ENCODE data around the gene CD320.
"Not testable (repeated sequence)": the region's sequence is repeated elsewhere in the genome, so short reads cannot be mapped to it uniquely, and the experiment has no call there.

The CD320 gene

DNA sequence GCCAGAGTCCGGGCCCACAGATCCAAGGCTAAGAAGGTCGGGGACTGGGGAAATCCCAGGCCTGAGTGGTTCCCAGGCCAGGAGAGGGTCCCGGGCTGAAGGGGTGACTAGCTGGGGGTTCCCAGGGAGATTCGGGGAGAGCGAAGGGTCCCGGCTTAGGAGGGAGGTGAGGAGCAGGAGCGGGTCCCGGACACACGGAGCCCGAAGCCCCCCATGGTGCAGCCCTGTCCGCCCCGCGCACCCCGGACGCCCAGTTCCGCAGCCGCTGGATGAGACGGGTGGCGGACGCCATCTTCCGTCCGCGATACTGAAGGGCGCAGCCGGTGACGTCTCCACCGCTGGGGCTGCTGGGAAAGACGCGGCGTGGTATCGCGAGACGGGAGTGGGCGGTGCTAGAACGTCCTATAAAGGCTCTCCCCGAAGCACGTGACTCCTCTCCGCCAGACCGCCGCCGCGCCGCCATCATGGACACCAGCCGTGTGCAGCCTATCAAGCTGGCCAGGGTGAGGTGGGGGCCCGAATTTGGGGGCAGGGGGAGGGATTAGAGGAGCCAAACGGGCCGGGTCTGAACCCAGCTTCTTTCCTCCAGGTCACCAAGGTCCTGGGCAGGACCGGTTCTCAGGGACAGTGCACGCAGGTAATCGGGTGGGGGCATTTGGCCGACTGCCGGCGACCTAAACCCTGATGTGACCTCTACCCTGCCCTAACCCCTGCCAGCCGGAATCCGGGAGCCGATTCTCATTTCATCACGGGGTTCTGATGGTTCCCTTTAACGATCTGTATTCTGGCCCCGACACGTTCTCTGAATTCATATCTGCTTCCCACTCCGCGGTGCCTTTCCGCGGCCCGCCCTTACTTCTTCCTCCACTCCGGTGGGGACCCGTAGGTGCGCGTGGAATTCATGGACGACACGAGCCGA, 13.2 kb upstream of the CD320 start, which contains the start of the genes NDUFA7 and RPS28:
Gene NDUFA7, minus strand, starts transcription at position 309 of the 919 bp plus-strand sequence. Its CDS starts 17 bp downstream, at position 292.
Gene RPS28, plus strand, starts transcription at position 430 of the 919 bp plus-strand sequence. Its CDS starts 35 bp downstream, at position 465.
- no peaks in the 10 kb centered on the region for H3K9me2 ChIP-seq (replicated peaks; ENCODE audit: insufficient read depth, low read length)
- H3K9ac ChIP-seq (ENCODE audit: low read length): peak within 1 kb of the TSS; percentile 92
- H3K27me3 ChIP-seq (ENCODE audit: low read length): no peaks in the 10 kb centered on the region
- peak within 1 kb of the TSS; percentile 89 for H3K4me2 ChIP-seq (ENCODE audit: low read depth, low read length, poor library complexity, severe bottlenecking)
- peaks cover 14% of the 10 kb centered on the region; the same call in 1 of the 2 replicates for H3K36me3 ChIP-seq (ENCODE audit: low read length)
- H2AFZ ChIP-seq (ENCODE audit: low read depth, low read length, severe bottlenecking): peak within 1 kb of the TSS; percentile 33
- H3F3A ChIP-seq (ENCODE audit: insufficient read depth): peaks cover 21% of the 10 kb centered on the region
- TF ChIP-seq EZH2phosphoT487 (conservative IDR thresholded peaks at IDR 0.05; ENCODE audit: low read length) (no peak), CTCF (IDR thresholded peaks at IDR 0.05; ENCODE audit: insufficient read depth, low read length, poor library complexity, severe bottlenecking) (no peak)
- H3K27ac ChIP-seq (ENCODE audit: low read depth, low read length): peak within 1 kb of the TSS; percentile 52
- H4K20me1 ChIP-seq (ENCODE audit: low read depth, low read length): peaks cover 9% of the 10 kb centered on the region; the same call in 1 of the 2 replicates
- H3K4me3 ChIP-seq (ENCODE audit: insufficient read depth, low read length, poor library complexity, severe bottlenecking): peak within 1 kb of the TSS; percentile 95
- no peaks in the 10 kb centered on the region for H3K9me3 ChIP-seq (ENCODE audit: insufficient read depth, low read length)
- H3K79me2 ChIP-seq (ENCODE audit: insufficient read depth, low read length): peaks cover 34% of the 10 kb centered on the region

DNA sequence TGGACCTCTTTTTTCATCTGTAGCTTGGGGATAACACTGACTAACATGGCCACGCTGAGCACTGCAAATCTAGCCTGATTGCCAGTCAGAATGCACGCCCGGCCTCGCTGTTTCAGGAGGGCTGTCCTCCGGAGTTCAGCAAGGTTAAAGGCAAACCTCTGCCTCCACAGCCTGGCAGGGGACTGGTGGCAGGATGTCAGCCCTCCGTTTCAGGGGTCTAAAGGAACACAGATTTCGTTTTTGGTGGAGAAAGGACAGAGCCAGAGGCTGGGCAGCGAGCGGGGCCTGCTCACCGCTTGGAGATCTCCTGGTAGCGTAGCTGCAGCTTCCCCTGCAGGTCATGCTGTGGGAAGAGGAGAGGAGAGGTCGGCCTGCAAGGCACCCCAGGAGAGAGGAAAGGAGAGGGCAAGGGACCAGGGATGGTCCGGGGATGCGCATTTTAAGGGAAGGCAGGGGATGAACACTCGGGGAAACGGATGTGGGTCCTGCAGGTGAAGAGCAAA, 12.5 kb upstream of the CD320 start:
- Histone ChIP-seq H3K9me3 (ENCODE audit: insufficient read depth, low read length) (no peaks in the 10 kb centered on the region), H4K20me1 (ENCODE audit: low read depth, low read length) (peaks cover 9% of the 10 kb centered on the region; the same call in 1 of the 2 replicates), H3K79me2 (ENCODE audit: insufficient read depth, low read length) (peaks cover 34% of the 10 kb centered on the region), H3K9ac (ENCODE audit: low read length) (peak overlapping the region; percentile 92), H2AFZ (ENCODE audit: low read depth, low read length, severe bottlenecking) (peak overlapping the region; percentile 33), H3K4me2 (ENCODE audit: low read depth, low read length, poor library complexity, severe bottlenecking) (peak overlapping the region; percentile 89), H3K27ac (ENCODE audit: low read depth, low read length) (peak overlapping the region; percentile 52), H3K4me3 (ENCODE audit: insufficient read depth, low read length, poor library complexity, severe bottlenecking) (peak overlapping the region; percentile 95), H3K36me3 (ENCODE audit: low read length) (peaks cover 14% of the 10 kb centered on the region; the same call in 1 of the 2 replicates), H3K9me2 (replicated peaks; ENCODE audit: insufficient read depth, low read length) (no peaks in the 10 kb centered on the region), H3K27me3 (ENCODE audit: low read length) (no peaks in the 10 kb centered on the region), H3F3A (ENCODE audit: insufficient read depth) (peaks cover 21% of the 10 kb centered on the region)
- TF ChIP-seq CTCF (IDR thresholded peaks at IDR 0.05; ENCODE audit: insufficient read depth, low read length, poor library complexity, severe bottlenecking) (no peak), EZH2phosphoT487 (conservative IDR thresholded peaks at IDR 0.05; ENCODE audit: low read length) (no peak)

GRCh38 chr19:8319807-8320520, 11.8 kb upstream of the CD320 start:
- Histone ChIP-seq H3K27ac (ENCODE audit: low read depth, low read length) (peak overlapping the region; percentile 52), H3K79me2 (ENCODE audit: insufficient read depth, low read length) (peaks cover 34% of the 10 kb centered on the region)

GRCh38 chr19:8318835-8319234, 10.7 kb upstream of the CD320 start:
- H3K4me3 ChIP-seq (ENCODE audit: insufficient read depth, low read length, poor library complexity, severe bottlenecking); H2AFZ ChIP-seq (ENCODE audit: low read depth, low read length, severe bottlenecking); H3K27ac ChIP-seq (ENCODE audit: low read depth, low read length); H4K20me1 ChIP-seq (ENCODE audit: low read depth, low read length); H3K9me2 ChIP-seq (replicated peaks; ENCODE audit: insufficient read depth, low read length); H3K4me2 ChIP-seq (ENCODE audit: low read depth, low read length, poor library complexity, severe bottlenecking); H3K9ac ChIP-seq (ENCODE audit: low read length); H3K9me3 ChIP-seq (ENCODE audit: insufficient read depth, low read length); H3K27me3 ChIP-seq (ENCODE audit: low read length): not testable (repeated sequence)
- H3F3A ChIP-seq (ENCODE audit: insufficient read depth): peaks cover 15% of the 10 kb centered on the region
- peaks cover 34% of the 10 kb centered on the region for H3K79me2 ChIP-seq (ENCODE audit: insufficient read depth, low read length)
- H3K36me3 ChIP-seq (ENCODE audit: low read length): peaks cover 14% of the 10 kb centered on the region; the same call in 1 of the 2 replicates

More at GRCh38 chr19:8319807-8320520, 11.8 kb upstream of the CD320 start:
- Histone ChIP-seq H3K36me3 (ENCODE audit: low read length) (peaks cover 14% of the 10 kb centered on the region; the same call in 1 of the 2 replicates), H3K4me3 (ENCODE audit: insufficient read depth, low read length, poor library complexity, severe bottlenecking) (peak overlapping the region; percentile 95), H3K9me2 (replicated peaks; ENCODE audit: insufficient read depth, low read length) (no peaks in the 10 kb centered on the region), H3K4me2 (ENCODE audit: low read depth, low read length, poor library complexity, severe bottlenecking) (peak overlapping the region; percentile 89), H3F3A (ENCODE audit: insufficient read depth) (peaks cover 20% of the 10 kb centered on the region), H3K9ac (ENCODE audit: low read length) (peak overlapping the region; percentile 92), H4K20me1 (ENCODE audit: low read depth, low read length) (peaks cover 9% of the 10 kb centered on the region; the same call in 1 of the 2 replicates), H3K9me3 (ENCODE audit: insufficient read depth, low read length) (no peaks in the 10 kb centered on the region), H3K27me3 (ENCODE audit: low read length) (no peaks in the 10 kb centered on the region), H2AFZ (ENCODE audit: low read depth, low read length, severe bottlenecking) (no peak overlapping the region)
- TF ChIP-seq EZH2phosphoT487 (conservative IDR thresholded peaks at IDR 0.05; ENCODE audit: low read length) (no peak), CTCF (IDR thresholded peaks at IDR 0.05; ENCODE audit: insufficient read depth, low read length, poor library complexity, severe bottlenecking) (no peak)
